HepG2 (cell line): ENCODE measurements around the gene EPB41L1. TPM values are rescaled to one million over a fixed set of nuclear protein-coding genes. Genes with fewer than 3 reads are reported as not detected.

Experiments used
- AKNA ChIP-seq: sonication (generic); formaldehyde crosslinking; IDR thresholded peaks from 2 replicates; pipeline ENCODE4 v1.4.0; 2020; ENCODE audit warnings: missing genetic modification reagents, borderline replicate concordance
- ARNT ChIP-seq: fragments of 450-650 bp; IDR thresholded peaks from 2 replicates; pipeline ENCODE4 v1.6.1; 2017
- DPF2 ChIP-seq: sonication (generic); formaldehyde crosslinking; IDR thresholded peaks from 2 replicates; pipeline ENCODE4 v1.4.0; 2020; ENCODE audit warnings: mild to moderate bottlenecking, low read depth, missing genetic modification reagents, borderline replicate concordance
- EHMT2 ChIP-seq: fragments of 200-600 bp; sonication (generic); IDR thresholded peaks from 2 replicates; pipeline ENCODE4 v1.7.0; 2017; ENCODE audit warnings: antibody characterized with exemption, low read depth, low read length, borderline replicate concordance
- FOXO4 ChIP-seq: sonication (generic); formaldehyde crosslinking; conservative IDR thresholded peaks from 2 replicates; pipeline ENCODE4 v1.8.1; 2023; ENCODE audit warnings: missing genetic modification reagents
- FOXP1 ChIP-seq, 2 experiments: fragments of 450-650 bp in 1 of 2; IDR thresholded peaks; 2 replicates each; pipeline ENCODE4 v1.6.1; 2017 to 2018; ENCODE audit warnings: antibody characterized with exemption in 1 of 2
- HMG20A ChIP-seq: IDR thresholded peaks from 2 replicates; pipeline ENCODE4 v1.6.1; 2016; ENCODE audit warnings: borderline replicate concordance
- KLF6 ChIP-seq: IDR thresholded peaks from 2 replicates; pipeline ENCODE4 v1.8.0; 2016; ENCODE audit warnings: missing biosample characterization, missing genetic modification reagents
- MIER2 ChIP-seq: IDR thresholded peaks from 2 replicates; pipeline ENCODE4 v1.6.1; 2016; ENCODE audit warnings: missing biosample characterization, missing genetic modification reagents
- SYNCRIP ChIP-seq: fragments of 200-400 bp; formaldehyde crosslinking; IDR thresholded peaks from 2 replicates; pipeline ENCODE4 v1.6.1; 2018; ENCODE audit warnings: mild to moderate bottlenecking, low read depth, low read length; ENCODE audit not compliant: insufficient read depth
- U2AF1 ChIP-seq: fragments of 200-400 bp; formaldehyde crosslinking; optimal IDR thresholded peaks from 2 replicates; pipeline ENCODE3; 2017; ENCODE audit warnings: mild to moderate bottlenecking, low read depth, low read length
- ZIK1 ChIP-seq: sonication (generic); formaldehyde crosslinking; IDR thresholded peaks from 2 replicates; pipeline ENCODE4 v1.5.0; 2020; ENCODE audit warnings: mild to moderate bottlenecking, low read depth, missing genetic modification reagents, borderline replicate concordance
- ZNF136 ChIP-seq: sonication (generic); formaldehyde crosslinking; IDR thresholded peaks from 2 replicates; pipeline ENCODE4 v1.8.1; 2022; ENCODE audit warnings: low read depth, mild to moderate bottlenecking, moderate library complexity, missing genetic modification reagents
- ZNF263 ChIP-seq: sonication (generic); formaldehyde crosslinking; IDR thresholded peaks from 2 replicates; pipeline ENCODE4 v1.4.0; 2020; ENCODE audit warnings: missing genetic modification reagents
- ZNF292 ChIP-seq: sonication (generic); formaldehyde crosslinking; IDR thresholded peaks from 2 replicates; pipeline ENCODE4 v1.8.1; 2022; ENCODE audit warnings: mild to moderate bottlenecking, low read depth, missing genetic modification reagents, borderline replicate concordance
- ZNF563 ChIP-seq: sonication (generic); formaldehyde crosslinking; IDR thresholded peaks from 2 replicates; pipeline ENCODE4 v1.8.0; 2022; ENCODE audit warnings: mild to moderate bottlenecking, moderate library complexity, missing genetic modification reagents
- ZNF780A ChIP-seq: sonication (generic); formaldehyde crosslinking; IDR thresholded peaks from 2 replicates; pipeline ENCODE4 v1.8.0; 2022; ENCODE audit warnings: mild to moderate bottlenecking, missing genetic modification reagents, moderate library complexity
- ZNF878 ChIP-seq: sonication (generic); formaldehyde crosslinking; IDR thresholded peaks from 2 replicates; pipeline ENCODE4 v1.8.1; 2023; ENCODE audit warnings: mild to moderate bottlenecking, missing genetic modification reagents, moderate library complexity
- ZSCAN12 ChIP-seq: sonication (generic); formaldehyde crosslinking; IDR thresholded peaks from 2 replicates; pipeline ENCODE4 v1.9.0; 2021; ENCODE audit warnings: mild to moderate bottlenecking, missing genetic modification reagents
- polyA plus RNA-seq, 8 experiments: library from polyadenylated mRNA; depleted of rRNA in 3 of 8; stranded (reverse) in 7 of 8; unstranded in 1 of 8; fragments of >200 nt; fragmentation: Illumina TruSeq in 4 of 8; extraction: Trizol in 4 of 8; gene quantifications; 2 replicates each; pipeline versions ENCODE4 v1.2.1 to v1.2.3, GENCODE V29; 2011 to 2016; ENCODE audit warnings: low read depth in 4 of 8, missing spikeins in 1 of 8, mixed read lengths in 1 of 8; ENCODE audit not compliant: insufficient read depth in 1 of 8
- total RNA-seq, 5 experiments: library from RNA; depleted of rRNA; stranded (reverse); fragments of >200 nt; fragmentation: Illumina TruSeq; extraction: Trizol; gene quantifications; 2 replicates each; pipeline ENCODE4 v1.2.3, GENCODE V29; 2016; ENCODE audit warnings: low read depth in 1 of 5

The EPB41L1 gene
- total and polyA plus RNA-seq, 2 of the 13 experiments (the other 11 are each of a cell fraction or from before 2014, with no cell fraction given): 16.7 to 39.0 TPM

GRCh38 chr20:36183155-36183944, 28.8 kb downstream of the EPB41L1 start (continued):
- peak; percentile 37; the same call in 1 of the 2 replicates for TF ChIP-seq ZNF878
- no peak for TF ChIP-seq SYNCRIP
- 0 out of 2 replicates have a peak, but pooled peaks have one; percentile 30 for TF ChIP-seq ZNF263 (CRISPR knock-in tag)
- peak; percentile 94; the same call in 1 of the 2 replicates for TF ChIP-seq ZNF292
- no peak for TF ChIP-seq ARNT
- peak; percentile 69 for TF ChIP-seq ZNF136 (CRISPR knock-in tag)
- TF ChIP-seq ZIK1 (CRISPR knock-in tag): no peak; the same call in 1 of the 2 replicates
- peak; percentile 88; the same call in 1 of the 2 replicates for TF ChIP-seq HMG20A (CRISPR knock-in tag)
- no peak for TF ChIP-seq ZSCAN12
- TF ChIP-seq U2AF1: no peak
- no peak for TF ChIP-seq AKNA (CRISPR knock-in tag)
- TF ChIP-seq ZNF563: no peak; the same call in 1 of the 2 replicates
- TF ChIP-seq DPF2: peak; percentile 97
- no peak for TF ChIP-seq FOXP1 (IDR thresholded peaks at IDR 0.05)
- peak; percentile 70 for TF ChIP-seq FOXP1 (CRISPR knock-in tag; IDR thresholded peaks at IDR 0.05)
- no peak for TF ChIP-seq ZNF780A (CRISPR knock-in tag)
- peak; percentile 7; the same call in 1 of the 2 replicates for TF ChIP-seq KLF6 (CRISPR knock-in tag)
- 0 out of 2 replicates have a peak, but pooled peaks have one; percentile 61 for TF ChIP-seq EHMT2
- peak; percentile 80 for TF ChIP-seq MIER2
- TF ChIP-seq FOXO4 (CRISPR knock-in tag): no peak
